ENCODE measurements around the gene INO80D. TPM values are rescaled to one million over a fixed set of nuclear protein-coding genes. Genes with fewer than 3 reads are reported as not detected.
"Not testable (repeated sequence)": the region's sequence is repeated elsewhere in the genome, so short reads cannot be mapped to it uniquely, and the experiment has no call there.

Gene INO80D
- total RNA-seq, 6 experiments from 2014 or later: 5.2 to 9.0 (median 8.2) TPM

DNA sequence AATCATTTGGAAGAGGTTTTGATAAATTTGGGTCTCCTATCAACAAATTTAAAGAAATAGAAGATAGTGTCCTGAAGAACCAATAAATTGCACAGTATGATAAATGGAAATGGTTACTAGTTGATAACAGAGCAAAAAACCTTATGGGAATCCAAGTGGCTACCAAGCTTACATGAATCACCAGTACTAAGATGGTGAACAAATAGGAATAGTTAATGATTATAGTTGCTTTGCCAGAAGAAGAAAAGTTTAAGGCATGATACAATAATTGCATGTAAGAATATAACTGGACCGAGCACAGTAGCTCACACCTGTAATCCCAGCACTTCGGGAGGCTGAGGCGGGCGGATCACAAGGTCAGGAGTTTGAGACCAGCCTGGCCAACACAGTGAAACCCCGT is 19.6 kb upstream of the INO80D start:
- Histone ChIP-seq H3K4me1 (no peaks in the 10 kb centered on the region), H3K36me3 (no peaks in the 10 kb centered on the region), H3K27ac (no peak overlapping the region), H3K27me3 (no peaks in the 10 kb centered on the region), H3K4me3 (no peak overlapping the region), H3K9me3 (no peaks in the 10 kb centered on the region)
- TF ChIP-seq, protein P1, sequence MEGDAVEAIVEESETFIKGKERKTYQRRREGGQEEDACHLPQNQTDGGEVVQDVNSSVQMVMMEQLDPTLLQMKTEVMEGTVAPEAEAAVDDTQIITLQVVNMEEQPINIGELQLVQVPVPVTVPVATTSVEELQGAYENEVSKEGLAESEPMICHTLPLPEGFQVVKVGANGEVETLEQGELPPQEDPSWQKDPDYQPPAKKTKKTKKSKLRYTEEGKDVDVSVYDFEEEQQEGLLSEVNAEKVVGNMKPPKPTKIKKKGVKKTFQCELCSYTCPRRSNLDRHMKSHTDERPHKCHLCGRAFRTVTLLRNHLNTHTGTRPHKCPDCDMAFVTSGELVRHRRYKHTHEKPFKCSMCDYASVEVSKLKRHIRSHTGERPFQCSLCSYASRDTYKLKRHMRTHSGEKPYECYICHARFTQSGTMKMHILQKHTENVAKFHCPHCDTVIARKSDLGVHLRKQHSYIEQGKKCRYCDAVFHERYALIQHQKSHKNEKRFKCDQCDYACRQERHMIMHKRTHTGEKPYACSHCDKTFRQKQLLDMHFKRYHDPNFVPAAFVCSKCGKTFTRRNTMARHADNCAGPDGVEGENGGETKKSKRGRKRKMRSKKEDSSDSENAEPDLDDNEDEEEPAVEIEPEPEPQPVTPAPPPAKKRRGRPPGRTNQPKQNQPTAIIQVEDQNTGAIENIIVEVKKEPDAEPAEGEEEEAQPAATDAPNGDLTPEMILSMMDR (IDR thresholded peaks at IDR 0.05): no peak
- no peak for TF ChIP-seq POLR2A (IDR thresholded peaks at IDR 0.05)
- ATAC-seq (no peak), DNase-seq (no peak)
- 90% methylated on average over 2 of the region's 5 CpGs for WGBS (ENCODE audit: insufficient coverage, low coverage, low lambda C conversion rate, missing lambda C conversion rate)
- intact Hi-C loops (cut with DNase I): no loop called here

DNA sequence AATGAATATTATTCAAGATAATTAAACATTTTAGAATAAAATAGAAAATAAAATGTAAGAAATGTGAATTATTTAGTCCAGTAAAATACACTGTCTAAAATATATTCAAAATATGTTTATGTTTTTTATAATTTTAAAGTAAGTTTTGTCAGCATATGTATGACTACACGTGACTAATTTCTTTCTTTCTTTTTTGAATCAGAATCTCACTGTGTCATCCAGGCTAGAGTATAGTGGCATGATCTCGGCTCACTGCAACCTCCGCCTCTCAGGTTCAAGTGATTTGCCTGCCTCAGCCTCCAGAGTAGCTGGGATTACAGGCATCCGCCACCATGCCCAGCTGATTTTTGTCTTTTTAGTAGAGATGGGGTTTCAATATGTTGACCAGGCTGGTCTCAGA is 19.1 kb upstream of the INO80D start:
- no peak overlapping the region for H3K4me3 ChIP-seq
- no peaks in the 10 kb centered on the region for H3K27me3 ChIP-seq
- DNase-seq (no peak), ATAC-seq (no peak)
- H3K4me1 ChIP-seq: no peaks in the 10 kb centered on the region
- TF ChIP-seq, protein P1 (IDR thresholded peaks at IDR 0.05): no peak
- no peak for TF ChIP-seq POLR2A (IDR thresholded peaks at IDR 0.05)
- H3K36me3 ChIP-seq: no peaks in the 10 kb centered on the region
- 89% methylated on average over 3 of the region's 4 CpGs for WGBS (ENCODE audit: insufficient coverage, low coverage, low lambda C conversion rate, missing lambda C conversion rate)
- H3K27ac ChIP-seq: no peak overlapping the region
- no peaks in the 10 kb centered on the region for H3K9me3 ChIP-seq
- intact Hi-C loops (cut with DNase I): no loop called here

DNA sequence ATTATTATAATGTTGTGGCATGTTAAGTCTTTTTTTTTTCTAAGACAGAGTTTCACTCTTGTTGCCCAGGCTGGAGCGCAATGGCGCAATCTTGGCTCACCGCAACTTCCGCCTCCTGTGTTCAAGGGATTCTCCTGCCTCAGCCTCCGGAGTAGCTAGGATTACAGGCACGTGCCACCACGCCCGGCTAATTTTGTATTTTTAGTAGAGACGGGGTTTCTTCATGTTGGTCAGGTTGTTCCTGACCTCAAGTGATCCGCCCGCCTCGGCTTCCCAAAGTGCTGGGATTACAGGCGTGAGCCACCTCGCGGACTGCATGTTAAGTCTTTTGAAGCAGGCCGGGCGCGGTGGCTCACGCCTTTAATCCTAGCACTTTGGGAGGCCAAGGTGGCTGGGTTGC is 12.9 kb upstream of the INO80D start:
- ATAC-seq: not testable (repeated sequence)

DNA sequence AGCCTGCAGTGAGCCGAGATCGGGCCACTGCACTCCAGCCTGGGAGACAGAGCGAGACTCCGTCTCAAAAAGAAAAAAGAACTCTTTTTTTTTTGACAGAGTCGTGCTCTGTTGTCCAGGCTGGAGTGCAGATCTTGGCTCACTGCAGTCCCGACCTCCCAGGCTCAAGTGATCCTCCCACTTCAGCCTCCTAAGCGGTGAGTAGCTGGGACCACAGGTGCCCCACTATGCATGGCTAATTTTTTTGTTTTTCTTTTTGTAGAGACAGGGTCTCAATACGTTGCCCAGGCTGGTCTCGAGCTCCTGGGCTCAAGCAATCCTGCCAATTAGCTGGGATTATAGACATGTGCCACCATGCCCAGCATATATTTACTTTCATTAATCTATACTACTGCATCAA is 12.5 kb upstream of the INO80D start:
- TF ChIP-seq POLR2A (IDR thresholded peaks at IDR 0.05): no peak
- TF ChIP-seq, protein P1 (IDR thresholded peaks at IDR 0.05): no peak
- no peaks in the 10 kb centered on the region for H3K4me1 ChIP-seq
- DNase-seq (no peak), ATAC-seq (no peak)
- H3K9me3 ChIP-seq: no peaks in the 10 kb centered on the region
- no peaks in the 10 kb centered on the region for H3K36me3 ChIP-seq
- WGBS (ENCODE audit: insufficient coverage, low coverage, low lambda C conversion rate, missing lambda C conversion rate): 94% methylated on average over 4 of the region's 9 CpGs
- no peak overlapping the region for H3K27ac ChIP-seq
- intact Hi-C loops (cut with DNase I): no loop called here
- no peaks in the 10 kb centered on the region for H3K27me3 ChIP-seq
- no peak overlapping the region for H3K4me3 ChIP-seq

More for the DNA sequence above, 12.9 kb upstream of the INO80D start:
- WGBS (ENCODE audit: insufficient coverage, low coverage, low lambda C conversion rate, missing lambda C conversion rate): 84% methylated on average over 11 of the region's 19 CpGs
- H3K4me1 ChIP-seq; H3K27ac ChIP-seq; H3K4me3 ChIP-seq; H3K36me3 ChIP-seq; intact Hi-C loops (cut with DNase I); H3K9me3 ChIP-seq; H3K27me3 ChIP-seq: not testable (repeated sequence)
- DNase-seq: peak in 1 of 3 donors; percentile 34

DNA sequence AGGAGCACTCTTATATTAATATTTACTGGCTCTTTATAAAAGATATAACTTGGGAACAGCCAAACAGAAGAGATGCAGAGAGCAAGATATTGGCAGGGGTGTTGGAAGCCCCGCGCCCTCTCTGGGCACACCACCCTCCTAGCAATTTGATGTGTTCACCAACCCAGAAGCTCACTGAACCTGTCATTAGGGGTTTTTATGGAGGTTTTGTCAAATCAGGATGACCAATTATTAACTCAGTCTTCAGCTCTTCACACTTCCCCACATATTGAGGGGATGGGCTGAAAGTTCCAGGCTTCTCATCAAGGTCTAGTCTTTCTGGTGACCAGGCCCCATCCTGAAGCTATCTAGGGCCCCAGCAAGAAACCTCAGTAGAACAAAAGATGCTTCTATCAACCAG is 10.9 kb upstream of the INO80D start:
- Histone ChIP-seq H3K36me3 (no peaks in the 10 kb centered on the region), H3K27ac (no peak overlapping the region), H3K27me3 (no peaks in the 10 kb centered on the region), H3K4me1 (no peaks in the 10 kb centered on the region), H3K4me3 (no peak overlapping the region), H3K9me3 (no peaks in the 10 kb centered on the region)
- TF ChIP-seq, protein P1 (IDR thresholded peaks at IDR 0.05): no peak
- no peak for TF ChIP-seq POLR2A (IDR thresholded peaks at IDR 0.05)
- ATAC-seq (no peak), DNase-seq (no peak)
- intact Hi-C loops (cut with DNase I): no loop called here
- WGBS (ENCODE audit: insufficient coverage, low coverage, low lambda C conversion rate, missing lambda C conversion rate): 100% methylated on average over 2 of the region's 2 CpGs
